K562 (cell line): ENCODE results near the gene VWA1. TPM values are rescaled to one million over a fixed set of nuclear protein-coding genes. Genes with fewer than 3 reads are reported as not detected.

Experiments
- CBFA2T2 ChIP-seq: fragments of 450-650 bp; conservative IDR thresholded peaks from 2 replicates; pipeline ENCODE4 v1.6.1; 2017; ENCODE audit warnings: mild to moderate bottlenecking
- CEBPG ChIP-seq, 3 experiments: fragments of 200-800 bp in 1 of 3; sonication (Bioruptor generic) in 1 of 3; sonication (generic) in 1 of 3; formaldehyde crosslinking in 1 of 3; IDR thresholded peaks in 2 of 3; conservative IDR thresholded peaks in 1 of 3; 2 replicates each; pipeline versions ENCODE4 v1.6.1 to v1.8.0; 2016 to 2022; ENCODE audit warnings: missing compliant biosample characterization in 2 of 3, missing genetic modification characterization in 2 of 3, mild to moderate bottlenecking in 1 of 3, missing genetic modification reagents in 1 of 3
- FOXK1 ChIP-seq: sonication (generic); formaldehyde crosslinking; IDR thresholded peaks from 2 replicates; pipeline ENCODE4 v1.8.0; 2022; ENCODE audit warnings: missing genetic modification reagents, mild to moderate bottlenecking, borderline replicate concordance
- HDAC2 ChIP-seq: fragments of 450-650 bp; IDR thresholded peaks from 2 replicates; pipeline ENCODE4 v1.6.1; 2016; ENCODE audit warnings: mild to moderate bottlenecking
- MYC ChIP-seq, 2 experiments: fragments of 250-450 bp in 1 of 2; sonication (Bioruptor Pico) in 1 of 2; IDR thresholded peaks; 2 replicates each; pipeline versions ENCODE4 v1.5.1 to v1.6.1; 2012 to 2021; ENCODE audit warnings: low read depth in 2 of 2, borderline replicate concordance in 1 of 2, improper control_type of control experiment in 1 of 2, low read length in 1 of 2, mild to moderate bottlenecking in 1 of 2, moderate library complexity in 1 of 2
- PCBP1 ChIP-seq: fragments of 200-400 bp; formaldehyde crosslinking; IDR thresholded peaks from 2 replicates; pipeline ENCODE4 v1.6.1; 2018; ENCODE audit warnings: mild to moderate bottlenecking, low read depth, low read length; ENCODE audit not compliant: poor library complexity, severe bottlenecking
- RB1 ChIP-seq: fragments of 450-650 bp; IDR thresholded peaks from 2 replicates; pipeline ENCODE4 v1.6.1; 2017; ENCODE audit warnings: low read depth, mild to moderate bottlenecking
- TAF1 ChIP-seq: IDR thresholded peaks from 2 replicates; pipeline ENCODE4 v1.6.1; 2011; ENCODE audit warnings: mild to moderate bottlenecking, low read length, moderate library complexity; ENCODE audit not compliant: insufficient read depth, control insufficient read depth, severe bottlenecking; ENCODE audit errors: extremely low read depth
- TOE1 ChIP-seq, 2 experiments: fragments of 450-650 bp in 1 of 2; sonication (generic) in 1 of 2; formaldehyde crosslinking in 1 of 2; IDR thresholded peaks; 2 replicates each; pipeline versions ENCODE4 v1.7.1 to v1.8.0; 2016 to 2022; ENCODE audit warnings: borderline replicate concordance in 2 of 2, mild to moderate bottlenecking in 2 of 2, antibody characterized with exemption in 1 of 2, inconsistent platforms in 1 of 2, low read depth in 1 of 2, missing genetic modification reagents in 1 of 2, moderate library complexity in 1 of 2
- YY1 ChIP-seq, 3 experiments: IDR thresholded peaks; 2 replicates each; pipeline ENCODE4 v1.6.1; 2011; ENCODE audit warnings: low read length in 2 of 3, mild to moderate bottlenecking in 2 of 3, moderate library complexity in 2 of 3, borderline replicate concordance in 1 of 3, control low read depth in 1 of 3, low read depth in 1 of 3; ENCODE audit not compliant: insufficient read depth in 3 of 3, insufficient replicate concordance in 2 of 3, control insufficient read depth in 1 of 3, insufficient read length in 1 of 3; ENCODE audit errors: extremely low read depth in 1 of 3
- ZNF12 ChIP-seq: sonication (generic); formaldehyde crosslinking; IDR thresholded peaks from 2 replicates; pipeline ENCODE4 v1.4.0; 2020; ENCODE audit warnings: mild to moderate bottlenecking, missing genetic modification reagents
- ZNF175 ChIP-seq: fragments of 200-800 bp; sonication (Bioruptor generic); IDR thresholded peaks from 2 replicates; pipeline ENCODE4 v1.6.1; 2016; ENCODE audit warnings: low read depth, mild to moderate bottlenecking, missing genetic modification characterization, missing compliant biosample characterization
- ZNF408 ChIP-seq: fragments of 250-450 bp; sonication (Bioruptor Pico); IDR thresholded peaks from 2 replicates; pipeline ENCODE4 v1.4.0; 2020; ENCODE audit warnings: low read depth, mild to moderate bottlenecking, moderate library complexity
- polyA plus RNA-seq, 8 experiments: library from polyadenylated mRNA; depleted of rRNA in 4 of 8; stranded (reverse) in 5 of 8; unstranded in 3 of 8; fragments of >200 nt; fragmentation: Nextera tagmentation in 2 of 8; fragmentation: Illumina TruSeq in 1 of 8; extraction: Ambion mirVana in 2 of 8; extraction: Trizol in 1 of 8; gene quantifications; 2 replicates each; pipeline versions ENCODE4 v1.2.1 to v1.2.3, GENCODE V29; 2011 to 2014; ENCODE audit warnings: inconsistent platforms in 1 of 8, missing spikeins in 1 of 8
- total RNA-seq, 7 experiments: library from RNA; depleted of rRNA in 6 of 7; stranded (reverse); fragments of >200 nt in 6 of 7; fragmentation: Illumina TruSeq in 2 of 7; extraction: Trizol in 2 of 7; gene quantifications; 2 replicates each; pipeline versions ENCODE4 v1.2.1 to v1.2.3, GENCODE V29; 2011 to 2021; ENCODE audit warnings: low replicate concordance in 1 of 7
- TF ChIP-seq, protein P1 (sequence below): fragments of 450-650 bp; IDR thresholded peaks from 2 replicates; pipeline ENCODE4 v1.6.1; 2016; ENCODE audit warnings: borderline replicate concordance
- TF ChIP-seq, protein P2 (sequence below): sonication (generic); formaldehyde crosslinking; IDR thresholded peaks from 2 replicates; pipeline ENCODE4 v1.8.0; 2023; ENCODE audit warnings: mild to moderate bottlenecking, missing genetic modification reagents
- TF ChIP-seq, protein P3 (sequence below): sonication (generic); formaldehyde crosslinking; IDR thresholded peaks from 2 replicates; pipeline ENCODE4 v1.8.1; 2023; ENCODE audit warnings: mild to moderate bottlenecking, missing genetic modification reagents, moderate library complexity
- TF ChIP-seq, protein P4 (sequence below), 2 experiments: fragments of 450-650 bp in 1 of 2; sonication (generic) in 1 of 2; formaldehyde crosslinking in 1 of 2; IDR thresholded peaks in 1 of 2; conservative IDR thresholded peaks in 1 of 2; 2 replicates each; pipeline versions ENCODE4 v1.6.1 to v1.8.1; 2016 to 2023; ENCODE audit warnings: mild to moderate bottlenecking in 2 of 2, moderate library complexity in 2 of 2, inconsistent platforms in 1 of 2, missing genetic modification reagents in 1 of 2

Gene VWA1
- total and polyA plus RNA-seq, 9 of the 15 experiments (the other 6 are each of a cell fraction or from before 2014, with no cell fraction given) = 0.01 to 6.4 (median 0.85) TPM

DNA sequence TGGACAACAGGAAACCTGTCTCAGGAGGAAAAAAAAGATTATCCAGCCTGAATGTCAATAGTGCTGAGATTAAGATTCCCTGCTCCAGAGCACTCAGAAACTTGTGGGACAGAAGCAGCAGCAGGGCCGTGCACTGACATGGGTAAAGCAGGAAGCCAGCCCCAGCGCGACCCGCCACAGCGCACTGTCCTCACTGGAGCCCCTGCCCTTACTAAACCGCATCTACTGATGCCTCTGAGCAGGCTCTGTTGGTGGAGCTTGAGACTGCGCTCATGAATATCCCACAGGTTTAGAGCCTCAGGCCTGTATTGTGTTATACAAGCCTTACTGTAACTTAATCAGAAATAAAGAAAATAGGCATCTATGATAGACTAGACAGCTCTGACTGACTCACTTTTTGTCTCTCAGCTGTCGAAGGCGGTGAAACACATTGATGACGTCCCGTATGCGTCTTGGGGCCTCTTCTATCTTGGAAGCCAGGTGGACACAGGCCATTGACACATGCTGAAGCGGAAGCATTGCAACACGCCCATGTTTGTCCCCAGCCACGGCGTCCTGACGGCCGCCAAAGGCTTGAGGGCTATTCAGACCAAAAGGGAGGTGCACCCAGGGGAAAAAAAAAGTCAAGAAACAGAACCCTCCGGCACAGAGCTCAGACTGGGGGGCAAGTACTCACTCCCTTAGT lies 37.5 kb upstream of the VWA1 start (continued):
- TF ChIP-seq, protein P1, sequence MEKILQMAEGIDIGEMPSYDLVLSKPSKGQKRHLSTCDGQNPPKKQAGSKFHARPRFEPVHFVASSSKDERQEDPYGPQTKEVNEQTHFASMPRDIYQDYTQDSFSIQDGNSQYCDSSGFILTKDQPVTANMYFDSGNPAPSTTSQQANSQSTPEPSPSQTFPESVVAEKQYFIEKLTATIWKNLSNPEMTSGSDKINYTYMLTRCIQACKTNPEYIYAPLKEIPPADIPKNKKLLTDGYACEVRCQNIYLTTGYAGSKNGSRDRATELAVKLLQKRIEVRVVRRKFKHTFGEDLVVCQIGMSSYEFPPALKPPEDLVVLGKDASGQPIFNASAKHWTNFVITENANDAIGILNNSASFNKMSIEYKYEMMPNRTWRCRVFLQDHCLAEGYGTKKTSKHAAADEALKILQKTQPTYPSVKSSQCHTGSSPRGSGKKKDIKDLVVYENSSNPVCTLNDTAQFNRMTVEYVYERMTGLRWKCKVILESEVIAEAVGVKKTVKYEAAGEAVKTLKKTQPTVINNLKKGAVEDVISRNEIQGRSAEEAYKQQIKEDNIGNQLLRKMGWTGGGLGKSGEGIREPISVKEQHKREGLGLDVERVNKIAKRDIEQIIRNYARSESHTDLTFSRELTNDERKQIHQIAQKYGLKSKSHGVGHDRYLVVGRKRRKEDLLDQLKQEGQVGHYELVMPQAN = peak; percentile 88; the same call in 1 of the 2 replicates
- TF ChIP-seq, protein P2, sequence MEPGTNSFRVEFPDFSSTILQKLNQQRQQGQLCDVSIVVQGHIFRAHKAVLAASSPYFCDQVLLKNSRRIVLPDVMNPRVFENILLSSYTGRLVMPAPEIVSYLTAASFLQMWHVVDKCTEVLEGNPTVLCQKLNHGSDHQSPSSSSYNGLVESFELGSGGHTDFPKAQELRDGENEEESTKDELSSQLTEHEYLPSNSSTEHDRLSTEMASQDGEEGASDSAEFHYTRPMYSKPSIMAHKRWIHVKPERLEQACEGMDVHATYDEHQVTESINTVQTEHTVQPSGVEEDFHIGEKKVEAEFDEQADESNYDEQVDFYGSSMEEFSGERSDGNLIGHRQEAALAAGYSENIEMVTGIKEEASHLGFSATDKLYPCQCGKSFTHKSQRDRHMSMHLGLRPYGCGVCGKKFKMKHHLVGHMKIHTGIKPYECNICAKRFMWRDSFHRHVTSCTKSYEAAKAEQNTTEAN = no peak
- TF ChIP-seq YY1 (IDR thresholded peaks at IDR 0.05; ENCODE audit: borderline replicate concordance in 1 of 3, control insufficient read depth in 1 of 3, extremely low read depth in 1 of 3, insufficient read depth in 3 of 3, insufficient read length in 1 of 3, insufficient replicate concordance in 2 of 3, low read depth in 1 of 3, low read length in 2 of 3) = peak in 2 of 3 experiments; percentile 44 to 77
- TF ChIP-seq ZNF408 (CRISPR knock-in tag) = no peak
- TF ChIP-seq PCBP1 = no peak
- TF ChIP-seq FOXK1 = peak; percentile 62; the same call in 1 of the 2 replicates
- peak; percentile 29 for TF ChIP-seq TAF1
- 0 out of 2 replicates have a peak, but pooled peaks have one; percentile 51 for TF ChIP-seq ZNF12 (CRISPR knock-in tag)
- TF ChIP-seq, protein P3, sequence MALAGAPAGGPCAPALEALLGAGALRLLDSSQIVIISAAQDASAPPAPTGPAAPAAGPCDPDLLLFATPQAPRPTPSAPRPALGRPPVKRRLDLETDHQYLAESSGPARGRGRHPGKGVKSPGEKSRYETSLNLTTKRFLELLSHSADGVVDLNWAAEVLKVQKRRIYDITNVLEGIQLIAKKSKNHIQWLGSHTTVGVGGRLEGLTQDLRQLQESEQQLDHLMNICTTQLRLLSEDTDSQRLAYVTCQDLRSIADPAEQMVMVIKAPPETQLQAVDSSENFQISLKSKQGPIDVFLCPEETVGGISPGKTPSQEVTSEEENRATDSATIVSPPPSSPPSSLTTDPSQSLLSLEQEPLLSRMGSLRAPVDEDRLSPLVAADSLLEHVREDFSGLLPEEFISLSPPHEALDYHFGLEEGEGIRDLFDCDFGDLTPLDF (CRISPR knock-in tag) = peak; percentile 12; the same call in 1 of the 2 replicates
- TF ChIP-seq HDAC2 = 0 out of 2 replicates have a peak, but pooled peaks have one; percentile 69
- no peak for TF ChIP-seq RB1
- TF ChIP-seq MYC (IDR thresholded peaks at IDR 0.05; ENCODE audit: low read depth, low read length) = peak; percentile 85
- no peak; the same call in 1 of the 2 replicates for TF ChIP-seq MYC (CRISPR knock-in tag; IDR thresholded peaks at IDR 0.05; ENCODE audit: borderline replicate concordance, low read depth)
- peak; percentile 77; the same call in 1 of the 2 replicates for TF ChIP-seq CEBPG (CRISPR knock-in tag; IDR thresholded peaks at IDR 0.05)
- peak; percentile 67 to 71 for TF ChIP-seq CEBPG (tag; conservative IDR thresholded peaks at IDR 0.05 in 1 of 2, IDR thresholded peaks at IDR 0.05 in 1 of 2)
- TF ChIP-seq, protein P4, sequence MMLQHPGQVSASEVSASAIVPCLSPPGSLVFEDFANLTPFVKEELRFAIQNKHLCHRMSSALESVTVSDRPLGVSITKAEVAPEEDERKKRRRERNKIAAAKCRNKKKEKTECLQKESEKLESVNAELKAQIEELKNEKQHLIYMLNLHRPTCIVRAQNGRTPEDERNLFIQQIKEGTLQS (IDR thresholded peaks at IDR 0.05) = peak; percentile 59; the same call in 1 of the 2 replicates
- TF ChIP-seq, protein P4 (CRISPR knock-in tag; conservative IDR thresholded peaks at IDR 0.05) = no peak
- no peak for TF ChIP-seq TOE1 (IDR thresholded peaks at IDR 0.05; ENCODE audit: borderline replicate concordance)
- no peak for TF ChIP-seq TOE1 (CRISPR knock-in tag; IDR thresholded peaks at IDR 0.05; ENCODE audit: borderline replicate concordance, low read depth)
- TF ChIP-seq CBFA2T2 = 0 out of 2 replicates have a peak, but pooled peaks have one; percentile 26
- no peak for TF ChIP-seq ZNF175 (CRISPR knock-in tag)
